SHP77 (cell line): ENCODE measurements around the gene KIAA1191.

Experiments used
- DNase-seq, 2 experiments: peaks; one replicate each; lab custom pipeline; 2025; lab: John Stamatoyannopoulos, UW

Gene KIAA1191

GRCh38 chr5:176365351-176366231 is 4.0 kb upstream of the KIAA1191 start, which contains the start of gene ARL10:
ARL10 (plus strand) TSS chr5:176365487; CDS start chr5:176365564, 77 bp downstream.
- no peak for DNase-seq

- no peak for DNase-seq
These were observed 3.3 kb upstream of the KIAA1191 start for GRCh38 chr5:176364765-176365350.

GRCh38 chr5:176362233-176362490 is 598 bp upstream of the KIAA1191 start:
- no peak for DNase-seq

- DNase-seq, result no peak
These were observed 599 bp downstream of the KIAA1191 start for GRCh38 chr5:176360894-176361436.

- no peak for DNase-seq
These were observed 1.9 kb downstream of the KIAA1191 start for GRCh38 chr5:176359658-176360057.

- DNase-seq, result no peak
These were observed 5.4 kb downstream of the KIAA1191 start for GRCh38 chr5:176356179-176356566.

GRCh38 chr5:176355400-176356178 is 6.0 kb downstream of the KIAA1191 start:
- no peak for DNase-seq

- DNase-seq, result no peak
These were observed 8.0 kb downstream of the KIAA1191 start for GRCh38 chr5:176353533-176353932.

GRCh38 chr5:176352116-176352878 is 9.3 kb downstream of the KIAA1191 start:
- no peak for DNase-seq

- DNase-seq, result no peak
These were observed 11.1 kb downstream of the KIAA1191 start for GRCh38 chr5:176350416-176350815.

- DNase-seq, result no peak
These were observed 18.7 kb downstream of the KIAA1191 start for GRCh38 chr5:176342766-176343458.

GRCh38 chr5:176342158-176342483 is 19.4 kb downstream of the KIAA1191 start:
- DNase-seq, result no peak

GRCh38 chr5:176341325-176342157 is 20.0 kb downstream of the KIAA1191 start:
- no peak for DNase-seq

- DNase-seq, result no peak
These were observed 22.3 kb downstream of the KIAA1191 start for GRCh38 chr5:176339304-176339703.

GRCh38 chr5:176337913-176338312 is 23.7 kb downstream of the KIAA1191 start:
- no peak for DNase-seq

- DNase-seq, result no peak
These were observed 27.4 kb downstream of the KIAA1191 start for GRCh38 chr5:176334031-176334770.

GRCh38 chr5:176320577-176320976 is 41.0 kb downstream of the KIAA1191 start:
- DNase-seq, result no peak

- peak in 1 of 2 experiments; percentile 2 for DNase-seq
These were observed 41.6 kb downstream of the KIAA1191 start for GRCh38 chr5:176319827-176320554.
